Mesendoderm (in vitro differentiated cells): ENCODE measurements around the gene SERTAD3.

ENCODE experiments used
- DNase-seq: peaks from one replicate; pipeline ENCODE4 v3.0.0; 2013
- H2AK5ac ChIP-seq: 2 replicates; pipeline ENCODE4 v1.6.1; 2013; ENCODE audit warnings: low read length, inconsistent platforms
- H2BK120ac ChIP-seq: 2 replicates; pipeline ENCODE4 v1.6.1; 2013; ENCODE audit warnings: low read depth, mild to moderate bottlenecking, low read length, moderate library complexity, mixed read lengths
- H2BK15ac ChIP-seq: replicated peaks from 2 replicates; pipeline ENCODE4 v1.6.1; 2013; ENCODE audit warnings: low read depth, mild to moderate bottlenecking, moderate library complexity
- H2BK5ac ChIP-seq: 2 replicates; pipeline ENCODE4 v1.6.1; 2013; ENCODE audit warnings: low read length, inconsistent platforms
- H3K18ac ChIP-seq: 2 replicates; pipeline ENCODE4 v1.6.1; 2013; ENCODE audit warnings: mild to moderate bottlenecking, low read length, mixed read lengths
- H3K23ac ChIP-seq: one replicate; pipeline ENCODE4 v1.6.1; 2013; ENCODE audit warnings: low read length
- H3K27ac ChIP-seq: 2 replicates; pipeline ENCODE4 v1.5.1; 2013; ENCODE audit warnings: low read depth, mild to moderate bottlenecking, inconsistent platforms, low read length, moderate library complexity
- H3K27me3 ChIP-seq: 2 replicates; pipeline ENCODE4 v1.6.1; 2013; ENCODE audit warnings: low read length, control low read depth, mild to moderate bottlenecking, inconsistent platforms; ENCODE audit not compliant: insufficient read depth, poor library complexity
- H3K36me3 ChIP-seq: 2 replicates; pipeline ENCODE4 v1.6.1; 2013; ENCODE audit warnings: low read length, inconsistent platforms; ENCODE audit not compliant: control insufficient read depth, insufficient read depth
- H3K4ac ChIP-seq: one replicate; pipeline ENCODE4 v1.6.1; 2013; ENCODE audit warnings: low read depth, mild to moderate bottlenecking, low read length, moderate library complexity
- H3K4me1 ChIP-seq: 2 replicates; pipeline ENCODE4 v1.6.1; 2013; ENCODE audit warnings: low read depth, low read length, inconsistent platforms; ENCODE audit not compliant: control insufficient read depth
- H3K4me2 ChIP-seq: 2 replicates; pipeline ENCODE4 v1.6.1; 2013; ENCODE audit warnings: low read length
- H3K4me3 ChIP-seq: 2 replicates; pipeline ENCODE4 v1.5.1; 2013; ENCODE audit warnings: mild to moderate bottlenecking, low read length
- H3K56ac ChIP-seq: one replicate; pipeline ENCODE4 v1.6.1; 2013; ENCODE audit warnings: low read length
- H3K79me1 ChIP-seq: 2 replicates; pipeline ENCODE4 v1.6.1; 2013; ENCODE audit warnings: low read length, inconsistent platforms
- H3K79me2 ChIP-seq: 2 replicates; pipeline ENCODE4 v1.6.1; 2013; ENCODE audit warnings: mild to moderate bottlenecking, low read length; ENCODE audit not compliant: control insufficient read depth, insufficient read depth
- H3K9ac ChIP-seq: 2 replicates; pipeline ENCODE4 v1.6.1; 2013; ENCODE audit warnings: low read length, inconsistent platforms
- H4K5ac ChIP-seq: one replicate; pipeline ENCODE4 v1.6.1; 2013; ENCODE audit warnings: low read length
- H4K8ac ChIP-seq: one replicate; pipeline ENCODE4 v1.6.1; 2013; ENCODE audit warnings: low read depth, mild to moderate bottlenecking, control low read depth, low read length, moderate library complexity
- WGBS: extraction: QIAGEN DNeasy Blood & Tissue Kit; methylation state at CpG from one replicate; pipeline ENCODE4 v1.1.7; 2013; ENCODE audit warnings: low lambda C conversion rate, missing lambda C conversion rate; ENCODE audit not compliant: insufficient coverage; ENCODE audit errors: extremely low coverage; 5-methylcytosine and 5-hydroxymethylcytosine counted together

Gene SERTAD3

GRCh38 chr19:40445780-40446262, 1.7 kb upstream of the SERTAD3 start:
- Histone ChIP-seq H3K23ac (no peak overlapping the region), H3K36me3 (peaks cover 2% of the 10 kb centered on the region), H3K4me1 (no peaks in the 10 kb centered on the region), H3K27me3 (no peaks in the 10 kb centered on the region), H2BK15ac (no peak overlapping the region), H3K79me2 (peaks cover 23% of the 10 kb centered on the region), H2AK5ac (no peak overlapping the region), H4K8ac (no peak overlapping the region), H2BK5ac (no peak overlapping the region), H3K79me1 (peaks cover 10% of the 10 kb centered on the region), H3K4me2 (no peak overlapping the region), H3K56ac (peak overlapping the region; percentile 34), H3K27ac (no peak overlapping the region), H3K9ac (no peak overlapping the region), H2BK120ac (no peak overlapping the region), H4K5ac (no peak overlapping the region), H3K18ac (no peak overlapping the region), H3K4ac (no peak overlapping the region), H3K4me3 (no peak overlapping the region)
- no CpG with 5 or more reads among the region's 9 CpGs for WGBS
- DNase-seq: peak; percentile 92

- Histone ChIP-seq H2BK15ac (no peak overlapping the region), H4K5ac (no peak overlapping the region), H3K4me3 (no peak overlapping the region), H3K79me2 (peaks cover 23% of the 10 kb centered on the region), H3K9ac (peak overlapping the region; percentile 58), H2AK5ac (no peak overlapping the region), H3K27me3 (no peaks in the 10 kb centered on the region), H3K18ac (no peak overlapping the region), H3K27ac (no peak overlapping the region), H3K36me3 (peaks cover 2% of the 10 kb centered on the region), H2BK120ac (no peak overlapping the region), H3K4ac (peak overlapping the region; percentile 39), H3K56ac (peak overlapping the region; percentile 75), H3K23ac (no peak overlapping the region), H3K4me1 (no peaks in the 10 kb centered on the region), H3K4me2 (peak overlapping the region; percentile 29), H3K79me1 (peaks cover 11% of the 10 kb centered on the region), H4K8ac (no peak overlapping the region), H2BK5ac (no peak overlapping the region)
- DNase-seq: no peak
- WGBS: no CpG with 5 or more reads among the region's 18 CpGs
Observed at GRCh38 chr19:40444825-40445312, 734 bp upstream of the SERTAD3 start.

GRCh38 chr19:40443131-40443999, 770 bp downstream of the SERTAD3 start:
- Histone ChIP-seq H2BK120ac (peak overlapping the region; percentile 62), H3K23ac (peak overlapping the region; percentile 74), H3K18ac (peak overlapping the region; percentile 93), H3K4ac (peak overlapping the region; percentile 92), H2BK15ac (no peak overlapping the region), H3K79me1 (peaks cover 11% of the 10 kb centered on the region), H3K79me2 (peaks cover 23% of the 10 kb centered on the region), H4K5ac (no peak overlapping the region), H3K4me1 (no peaks in the 10 kb centered on the region), H3K27me3 (no peaks in the 10 kb centered on the region), H3K56ac (peak overlapping the region; percentile 100), H3K4me2 (peak overlapping the region; percentile 23), H2AK5ac (peak overlapping the region; percentile 97), H3K27ac (peak overlapping the region; percentile 96), H3K36me3 (peaks cover 2% of the 10 kb centered on the region), H2BK5ac (peak overlapping the region; percentile 99), H3K9ac (peak overlapping the region; percentile 99), H4K8ac (no peak overlapping the region), H3K4me3 (peak overlapping the region; percentile 100)
- DNase-seq: peak; percentile 100
- no CpG with 5 or more reads among the region's 52 CpGs for WGBS

GRCh38 chr19:40442328-40443130, 1.6 kb downstream of the SERTAD3 start:
- Histone ChIP-seq H3K9ac (peak overlapping the region; percentile 86), H3K4me3 (peak overlapping the region; percentile 65), H2BK15ac (no peak overlapping the region), H3K4me2 (peak overlapping the region; percentile 90), H2BK5ac (no peak overlapping the region), H4K5ac (no peak overlapping the region), H3K27ac (peak overlapping the region; percentile 20), H3K27me3 (no peaks in the 10 kb centered on the region), H3K56ac (peak overlapping the region; percentile 84), H3K4ac (no peak overlapping the region), H3K36me3 (peaks cover 2% of the 10 kb centered on the region), H2AK5ac (no peak overlapping the region), H3K23ac (no peak overlapping the region), H2BK120ac (no peak overlapping the region), H3K4me1 (no peaks in the 10 kb centered on the region), H3K18ac (no peak overlapping the region), H3K79me2 (peaks cover 23% of the 10 kb centered on the region), H3K79me1 (peaks cover 11% of the 10 kb centered on the region), H4K8ac (no peak overlapping the region)
- no peak for DNase-seq
- no CpG with 5 or more reads among the region's 22 CpGs for WGBS

- no peak overlapping the region for H4K8ac ChIP-seq
- no peak overlapping the region for H2BK15ac ChIP-seq
- no peak for DNase-seq
- H3K9ac ChIP-seq: no peak overlapping the region
- peaks cover 11% of the 10 kb centered on the region for H3K79me1 ChIP-seq
- no peak overlapping the region for H3K23ac ChIP-seq
- no peaks in the 10 kb centered on the region for H3K27me3 ChIP-seq
- peaks cover 23% of the 10 kb centered on the region for H3K79me2 ChIP-seq
- H3K27ac ChIP-seq: no peak overlapping the region
- H3K36me3 ChIP-seq: peaks cover 2% of the 10 kb centered on the region
- H2AK5ac ChIP-seq: no peak overlapping the region
- no peak overlapping the region for H4K5ac ChIP-seq
- WGBS: no CpG with 5 or more reads among the region's 11 CpGs
- no peak overlapping the region for H2BK120ac ChIP-seq
- no peak overlapping the region for H3K4ac ChIP-seq
- no peak overlapping the region for H3K56ac ChIP-seq
- no peak overlapping the region for H2BK5ac ChIP-seq
- H3K4me2 ChIP-seq: no peak overlapping the region
- no peak overlapping the region for H3K18ac ChIP-seq
- H3K4me3 ChIP-seq: no peak overlapping the region
- H3K4me1 ChIP-seq: no peaks in the 10 kb centered on the region
Observed at GRCh38 chr19:40441719-40442253, 2.3 kb downstream of the SERTAD3 start.
